Choroid plexus epithelial cell (primary cell): ENCODE measurements around the gene DNAJC24.
"Not testable (repeated sequence)": the region's sequence is repeated elsewhere in the genome, so short reads cannot be mapped to it uniquely, and the experiment has no call there.

Experiments used
- DNase-seq: peaks from one replicate; pipeline ENCODE4 v3.0.0-alpha.2; 2010; ENCODE audit warnings: low read depth
- H3K4me3 ChIP-seq: 2 replicates; pipeline ENCODE4 v1.5.1; 2011; ENCODE audit warnings: low read depth, mild to moderate bottlenecking, control low read depth, low read length, moderate library complexity
- CTCF ChIP-seq: conservative IDR thresholded peaks from 2 replicates; pipeline ENCODE4 v1.5.1; 2011; ENCODE audit warnings: low read depth, mild to moderate bottlenecking, control low read depth, inconsistent platforms, low read length, moderate library complexity

Gene DNAJC24, protein sequence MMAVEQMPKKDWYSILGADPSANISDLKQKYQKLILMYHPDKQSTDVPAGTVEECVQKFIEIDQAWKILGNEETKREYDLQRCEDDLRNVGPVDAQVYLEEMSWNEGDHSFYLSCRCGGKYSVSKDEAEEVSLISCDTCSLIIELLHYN

DNA sequence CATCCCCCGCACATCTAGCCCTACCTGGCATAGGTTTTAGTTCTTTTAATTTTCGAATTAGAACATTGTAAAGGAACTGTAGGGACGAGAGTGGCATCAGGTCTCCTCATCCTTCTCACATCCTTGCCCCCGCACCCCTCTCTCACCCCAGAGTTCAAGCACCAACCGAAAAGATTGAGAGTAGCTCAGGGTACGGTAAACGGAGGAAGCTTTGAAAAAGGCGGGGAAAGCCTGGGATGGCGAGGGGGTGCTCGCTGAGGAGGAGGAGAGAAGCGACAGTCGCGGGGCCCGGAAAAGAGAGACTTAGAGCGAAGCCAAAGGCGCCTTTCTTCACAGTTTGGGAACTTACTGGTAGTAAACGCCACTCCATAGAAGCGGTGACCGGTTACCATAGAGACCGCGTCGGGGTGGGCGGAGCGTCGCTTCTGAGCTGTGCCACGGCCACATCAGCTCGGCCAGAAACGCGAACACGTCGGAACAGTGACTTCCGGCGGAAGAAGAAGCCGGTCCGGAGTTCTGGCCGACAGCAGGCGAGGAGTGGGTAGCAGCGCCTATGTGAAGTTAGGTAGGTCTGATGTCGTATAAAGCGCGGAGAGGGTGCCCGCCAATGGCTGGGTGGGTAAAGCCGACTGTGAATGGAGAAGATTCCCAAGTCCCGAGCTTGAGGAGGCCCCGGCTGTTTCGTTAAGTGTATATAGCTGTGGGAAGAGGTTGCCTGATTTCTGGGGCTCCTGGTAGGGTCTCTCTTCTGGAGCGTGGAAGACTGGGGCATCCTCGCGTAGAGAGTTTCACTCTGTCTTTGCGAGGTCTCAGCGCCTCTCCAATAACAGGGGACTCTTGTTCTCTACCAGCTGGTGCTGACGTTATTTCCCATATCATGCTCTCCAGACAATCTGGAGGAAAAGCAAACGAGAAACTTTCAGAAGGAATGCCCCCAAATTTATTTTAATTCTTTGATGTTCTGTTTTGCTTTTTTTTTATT is at the start of gene DNAJC24, which contains the start of gene DCDC1:
Gene DNAJC24, plus strand, starts transcription at position 513 of the 982 bp plus-strand sequence. CDS start 889 bp downstream, outside the sequence.
Gene DCDC1, minus strand, starts transcription at position 392 of the 982 bp plus-strand sequence. CDS start 41,459 bp downstream, outside the sequence.
- no peak for TF ChIP-seq CTCF
- DNase-seq, result peak; percentile 94
- peak within 1 kb of the TSS; percentile 88 for H3K4me3 ChIP-seq

GRCh38 chr11:31321494-31321893 is 48.2 kb upstream of the DNAJC24 start:
- not testable (repeated sequence) for DNase-seq

GRCh38 chr11:31323145-31323544 is 46.5 kb upstream of the DNAJC24 start:
- no peak for DNase-seq
- no peak for TF ChIP-seq CTCF
- H3K4me3 ChIP-seq, result no peak overlapping the region

More at GRCh38 chr11:31321494-31321893, 48.2 kb upstream of the DNAJC24 start:
- H3K4me3 ChIP-seq, result not testable (repeated sequence)

GRCh38 chr11:31325160-31325559 is 44.5 kb upstream of the DNAJC24 start:
- TF ChIP-seq CTCF, result no peak
- DNase-seq, result peak; percentile 81
- no peak overlapping the region for H3K4me3 ChIP-seq

- TF ChIP-seq CTCF, result no peak
- no peak for DNase-seq
- no peak overlapping the region for H3K4me3 ChIP-seq
Measured at GRCh38 chr11:31326470-31327148, 43.1 kb upstream of the DNAJC24 start.

DNA sequence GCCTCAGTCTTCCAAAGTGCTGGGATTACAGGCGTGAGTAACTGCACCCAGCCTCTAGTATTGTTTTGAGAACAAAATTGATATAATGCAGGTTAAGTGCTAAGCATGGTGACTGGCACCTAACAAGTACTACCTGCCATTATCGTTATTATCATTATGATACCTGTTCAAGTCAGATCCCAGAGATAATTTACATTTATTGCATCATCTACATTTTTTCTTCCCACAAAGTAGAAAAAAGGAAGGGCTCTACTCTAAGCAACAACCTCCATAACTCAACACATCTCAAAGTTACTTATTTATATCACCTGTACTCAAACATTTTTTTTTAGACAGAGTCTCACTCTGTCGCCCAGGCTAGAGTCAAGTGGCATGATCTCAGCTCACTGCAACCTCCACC is 42.2 kb upstream of the DNAJC24 start:
- TF ChIP-seq CTCF, result no peak
- no peak overlapping the region for H3K4me3 ChIP-seq
- no peak for DNase-seq

- H3K4me3 ChIP-seq, result no peak overlapping the region
- no peak for TF ChIP-seq CTCF
- DNase-seq, result no peak
Measured at GRCh38 chr11:31328697-31329096, 41.0 kb upstream of the DNAJC24 start.
